Posterior cingulate gyrus (tissue), 11 donors: ENCODE measurements around the gene BRIP1.
"Not testable (repeated sequence)": the region's sequence is repeated elsewhere in the genome, so short reads cannot be mapped to it uniquely, and the experiment has no call there.

Experiments
- DNase-seq, 10 donors: peaks; one replicate each; pipeline versions ENCODE4 v3.0.0 to v3.0.0-alpha.2; 2020 to 2021; ENCODE audit warnings: mixed read lengths in 3 of 10
- intact Hi-C: fragments of 100-400 bp; cut with DNase I; formaldehyde crosslinking; loops from one replicate; pipeline ENCODE4 v1.15.1; 2023

BRIP1 gene

GRCh38 chr17:61710546-61710945, 152.8 kb downstream of the BRIP1 start:
- no peak for DNase-seq
- intact Hi-C loops, result no loop called here

- intact Hi-C loops, result no loop called here
Measured at GRCh38 chr17:61709567-61709966, 153.8 kb downstream of the BRIP1 start.

GRCh38 chr17:61704935-61705449, 158.3 kb downstream of the BRIP1 start:
- no peak for DNase-seq
- intact Hi-C loops, result no loop called here

More at GRCh38 chr17:61709567-61709966, 153.8 kb downstream of the BRIP1 start:
- no peak for DNase-seq

GRCh38 chr17:61702450-61702849, 160.9 kb downstream of the BRIP1 start:
- no peak for DNase-seq
- intact Hi-C loops, result no loop called here

GRCh38 chr17:61701978-61702377, 161.3 kb downstream of the BRIP1 start:
- no peak for DNase-seq
- intact Hi-C loops, result no loop called here

- intact Hi-C loops, result no loop called here
- no peak for DNase-seq
Measured at GRCh38 chr17:61701334-61701733, 162.0 kb downstream of the BRIP1 start.

GRCh38 chr17:61700252-61700651, 163.1 kb downstream of the BRIP1 start:
- intact Hi-C loops, result no loop called here
- no peak for DNase-seq

GRCh38 chr17:61699694-61700093, 163.6 kb downstream of the BRIP1 start:
- no peak for DNase-seq
- intact Hi-C loops, result no loop called here

GRCh38 chr17:61699032-61699431, 164.3 kb downstream of the BRIP1 start:
- intact Hi-C loops, result no loop called here
- no peak for DNase-seq

- intact Hi-C loops, result no loop called here
Measured at GRCh38 chr17:61698244-61698643, 165.1 kb downstream of the BRIP1 start.

GRCh38 chr17:61695779-61696337, 167.5 kb downstream of the BRIP1 start:
- DNase-seq, result no peak
- intact Hi-C loops, result no loop called here

More at GRCh38 chr17:61698244-61698643, 165.1 kb downstream of the BRIP1 start:
- no peak for DNase-seq

GRCh38 chr17:61694095-61694494, 169.2 kb downstream of the BRIP1 start:
- no peak for DNase-seq
- intact Hi-C loops, result no loop called here

GRCh38 chr17:61689610-61690180, 173.6 kb downstream of the BRIP1 start:
- intact Hi-C loops, result no loop called here
- no peak for DNase-seq

- intact Hi-C loops, result no loop called here
- DNase-seq, result no peak
Measured at GRCh38 chr17:61687769-61688168, 175.6 kb downstream of the BRIP1 start.

GRCh38 chr17:61686113-61686512, 177.2 kb downstream of the BRIP1 start:
- intact Hi-C loops, result no loop called here
- no peak for DNase-seq

GRCh38 chr17:61684818-61685217, 178.5 kb downstream of the BRIP1 start:
- intact Hi-C loops, result no loop called here
- no peak for DNase-seq

- intact Hi-C loops, result no loop called here
- DNase-seq, result no peak
Measured at GRCh38 chr17:61684172-61684571, 179.2 kb downstream of the BRIP1 start.

GRCh38 chr17:61683466-61683865, 179.9 kb downstream of the BRIP1 start:
- intact Hi-C loops, result no loop called here
- no peak for DNase-seq

GRCh38 chr17:61680921-61681320, 182.4 kb downstream of the BRIP1 start:
- DNase-seq, result no peak
- intact Hi-C loops, result no loop called here

GRCh38 chr17:61678339-61678738, 185.0 kb downstream of the BRIP1 start:
- intact Hi-C loops, result no loop called here

GRCh38 chr17:61677150-61677811, 186.0 kb downstream of the BRIP1 start:
- intact Hi-C loops, result not testable (repeated sequence)

More at GRCh38 chr17:61678339-61678738, 185.0 kb downstream of the BRIP1 start:
- no peak for DNase-seq

GRCh38 chr17:61676522-61676921, 186.8 kb downstream of the BRIP1 start:
- intact Hi-C loops, DNase-seq: not testable (repeated sequence)

More at GRCh38 chr17:61677150-61677811, 186.0 kb downstream of the BRIP1 start:
- not testable (repeated sequence) for DNase-seq
